ENCODE measurements around the gene CBX4. TPM values are rescaled to one million over a fixed set of nuclear protein-coding genes. Genes with fewer than 3 reads are reported as not detected.

CBX4 gene
- total and polyA plus RNA-seq, 2 of the 13 experiments (the other 11 are each of a cell fraction or from before 2014, with no cell fraction given), result 25.8 to 50.8 TPM

GRCh38 chr17:79831265-79832217 is 7.7 kb downstream of the CBX4 start (continued):
- TF ChIP-seq ISX (CRISPR knock-in tag; conservative IDR thresholded peaks at IDR 0.05), result no peak
- peak; percentile 61; the same call in 1 of the 2 replicates for TF ChIP-seq ZNF468 (CRISPR knock-in tag; IDR thresholded peaks at IDR 0.05)
- no peak for TF ChIP-seq RNF219 (CRISPR knock-in tag; IDR thresholded peaks at IDR 0.05)
- TF ChIP-seq NFE2 (CRISPR knock-in tag; IDR thresholded peaks at IDR 0.05), result no peak
- 0 out of 2 replicates have a peak, but pooled peaks have one; percentile 8 for TF ChIP-seq ZNF326 (CRISPR knock-in tag; IDR thresholded peaks at IDR 0.05; ENCODE audit: borderline replicate concordance)
- TF ChIP-seq ZFY (CRISPR knock-in tag; IDR thresholded peaks at IDR 0.05), result peak; percentile 40; the same call in 1 of the 2 replicates
- peak; percentile 84 for TF ChIP-seq FOXC1 (CRISPR knock-in tag; IDR thresholded peaks at IDR 0.05; ENCODE audit: borderline replicate concordance)
- no peak for TF ChIP-seq THAP8 (CRISPR knock-in tag; IDR thresholded peaks at IDR 0.05; ENCODE audit: borderline replicate concordance)
- no peak for TF ChIP-seq ELF4 (CRISPR knock-in tag; IDR thresholded peaks at IDR 0.05; ENCODE audit: borderline replicate concordance)
- TF ChIP-seq ZNF10 (CRISPR knock-in tag; IDR thresholded peaks at IDR 0.05; ENCODE audit: borderline replicate concordance, low read depth), result no peak
- TF ChIP-seq FOXP1 (IDR thresholded peaks at IDR 0.05), result no peak
- TF ChIP-seq FOXP1 (CRISPR knock-in tag; IDR thresholded peaks at IDR 0.05), result no peak
- TF ChIP-seq ZNF572 (CRISPR knock-in tag; IDR thresholded peaks at IDR 0.05), result no peak
